T-helper 2 cell (primary cell): ENCODE data around the gene ERN2.

ENCODE experiments used
- DNase-seq, 5 experiments: peaks; one replicate each; pipeline versions ENCODE4 v3.0.0 to v3.0.0-alpha.2; 2012 to 2022

The ERN2 gene

DNA sequence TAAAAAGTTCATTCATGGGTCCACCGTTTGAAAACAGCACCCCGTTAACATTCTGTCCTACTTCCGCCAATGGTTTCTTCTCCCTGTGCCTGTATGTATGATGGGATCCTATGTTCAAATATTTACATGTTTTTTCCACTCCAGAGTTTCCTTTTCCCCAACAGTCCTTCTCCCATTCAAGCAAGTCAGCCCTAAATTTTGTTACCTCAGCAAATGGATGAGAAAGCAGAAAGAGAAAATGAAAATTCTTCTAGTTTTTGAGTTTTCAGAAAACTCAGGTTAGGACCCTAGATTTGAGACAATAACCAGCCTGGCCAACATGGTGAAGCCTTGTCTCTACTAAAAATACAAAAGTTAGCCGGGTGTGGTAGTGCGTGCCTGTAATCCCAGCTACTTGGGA, 3.5 kb upstream of the ERN2 start:
- no peak for DNase-seq

DNA sequence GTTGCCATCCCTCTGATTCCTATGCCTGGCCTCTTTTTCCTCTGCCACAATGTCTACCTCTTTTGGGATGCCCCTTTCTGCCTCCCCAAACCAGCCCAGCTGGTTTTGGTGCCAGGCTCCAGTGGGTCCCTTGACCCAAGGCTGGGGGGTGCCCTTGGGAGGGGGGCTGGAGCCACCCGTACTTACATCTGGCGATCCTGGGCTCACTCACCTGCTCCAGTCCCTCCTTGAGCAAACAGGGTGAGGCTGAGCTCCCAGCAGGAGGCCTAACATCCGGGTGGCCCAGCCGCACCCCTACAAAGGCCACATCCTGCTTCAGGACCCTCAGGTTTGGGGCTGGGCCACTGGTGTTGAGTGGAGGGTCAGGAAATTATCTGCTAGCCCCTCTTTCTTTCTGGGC, 1.2 kb downstream of the ERN2 start:
- no peak for DNase-seq

DNA sequence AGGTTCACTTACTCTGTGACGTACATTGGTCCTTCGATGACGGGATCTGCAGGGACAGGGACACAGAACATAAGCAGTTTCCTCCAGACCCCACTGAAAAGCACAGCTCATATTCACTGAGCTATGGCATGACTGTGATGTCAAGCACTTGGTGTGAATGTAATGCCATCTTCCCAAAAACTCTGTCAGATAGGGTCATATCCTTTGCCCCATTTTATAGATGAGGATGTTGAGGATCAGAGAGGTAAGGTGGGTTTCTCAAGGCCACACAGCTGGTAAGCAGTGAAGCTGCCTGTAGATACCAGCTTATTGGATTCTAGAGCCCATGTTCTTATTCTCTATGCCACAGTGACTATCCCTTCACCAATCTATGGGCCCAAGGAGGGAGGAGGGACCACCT, 2.5 kb downstream of the ERN2 start:
- no peak for DNase-seq

DNA sequence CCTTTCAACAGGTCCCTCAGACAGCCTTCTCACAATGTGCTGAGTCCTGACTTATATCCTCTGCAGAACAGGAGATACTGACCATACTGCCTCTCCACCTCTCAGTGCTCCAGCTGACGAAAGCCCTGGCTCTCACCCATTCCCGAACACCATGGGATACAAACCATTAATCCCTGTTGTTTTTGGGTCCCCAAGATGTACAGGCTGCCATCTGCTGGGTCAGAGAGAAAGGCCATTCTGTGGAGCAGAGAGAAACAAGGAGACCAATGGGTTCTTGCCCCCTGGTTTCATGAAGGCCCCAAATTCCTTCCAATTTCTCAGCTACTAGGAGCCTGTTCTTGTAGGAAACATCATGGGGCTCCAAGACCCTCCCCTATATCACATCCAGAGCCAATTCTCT, 3.0 kb downstream of the ERN2 start:
- DNase-seq = no peak

DNA sequence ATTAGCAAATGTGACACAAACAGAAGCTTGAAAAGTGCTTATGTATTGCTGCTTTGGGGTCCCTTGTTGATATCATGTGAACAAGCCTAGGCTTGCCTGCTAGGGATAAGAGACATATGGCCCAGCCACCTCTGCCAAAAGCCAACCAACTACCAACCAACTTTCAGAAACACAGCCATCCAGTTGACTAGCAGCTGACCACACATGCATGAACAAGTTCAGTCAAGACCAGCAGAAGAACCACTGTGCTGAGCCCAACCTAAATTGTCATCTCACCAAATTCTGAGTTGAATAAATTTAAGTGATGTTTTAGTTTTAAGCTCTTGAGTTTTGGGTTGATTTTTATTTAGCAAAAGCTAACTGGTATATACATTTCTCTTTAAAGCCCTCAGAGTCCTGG, 3.5 kb downstream of the ERN2 start:
- no peak for DNase-seq

DNA sequence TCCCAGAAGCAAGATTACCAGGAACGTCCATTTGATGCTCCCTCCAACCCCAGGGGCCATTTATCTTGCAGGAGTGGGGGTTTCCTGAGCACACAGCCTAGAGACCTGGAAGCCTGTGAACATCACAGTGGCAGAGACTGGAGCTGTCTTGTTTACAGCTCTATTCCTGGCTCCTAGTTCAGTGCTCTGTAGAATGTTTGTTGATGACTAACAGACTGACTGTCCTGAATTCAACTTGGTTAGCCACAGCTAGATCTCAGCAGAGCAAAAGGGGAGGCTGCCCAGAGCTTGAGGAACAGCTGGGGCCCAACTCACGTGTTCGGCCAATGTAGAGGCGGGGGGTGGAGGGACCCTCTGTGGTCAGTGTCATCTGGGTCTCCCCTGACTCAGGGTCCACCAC, 6.6 kb downstream of the ERN2 start:
- no peak for DNase-seq

DNA sequence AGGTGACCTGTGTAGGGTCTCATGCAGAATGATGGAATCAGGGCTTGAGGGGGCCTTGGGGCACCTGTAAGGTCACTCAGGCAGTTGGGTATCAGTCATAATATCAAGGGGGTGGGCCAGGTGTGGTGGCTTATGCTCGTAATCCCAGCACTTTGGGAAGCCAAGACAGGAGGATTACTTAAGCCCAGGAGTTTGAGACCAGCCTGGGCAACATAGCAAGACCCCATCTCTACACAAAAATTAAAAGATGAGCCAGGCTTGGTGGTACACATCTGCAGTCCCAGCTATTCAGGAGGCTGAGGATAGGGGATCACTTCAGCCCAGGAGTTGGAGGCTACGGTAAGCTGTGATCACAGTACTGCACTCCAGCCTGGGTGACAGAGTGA, 7.5 kb downstream of the ERN2 start:
- no peak for DNase-seq

DNA sequence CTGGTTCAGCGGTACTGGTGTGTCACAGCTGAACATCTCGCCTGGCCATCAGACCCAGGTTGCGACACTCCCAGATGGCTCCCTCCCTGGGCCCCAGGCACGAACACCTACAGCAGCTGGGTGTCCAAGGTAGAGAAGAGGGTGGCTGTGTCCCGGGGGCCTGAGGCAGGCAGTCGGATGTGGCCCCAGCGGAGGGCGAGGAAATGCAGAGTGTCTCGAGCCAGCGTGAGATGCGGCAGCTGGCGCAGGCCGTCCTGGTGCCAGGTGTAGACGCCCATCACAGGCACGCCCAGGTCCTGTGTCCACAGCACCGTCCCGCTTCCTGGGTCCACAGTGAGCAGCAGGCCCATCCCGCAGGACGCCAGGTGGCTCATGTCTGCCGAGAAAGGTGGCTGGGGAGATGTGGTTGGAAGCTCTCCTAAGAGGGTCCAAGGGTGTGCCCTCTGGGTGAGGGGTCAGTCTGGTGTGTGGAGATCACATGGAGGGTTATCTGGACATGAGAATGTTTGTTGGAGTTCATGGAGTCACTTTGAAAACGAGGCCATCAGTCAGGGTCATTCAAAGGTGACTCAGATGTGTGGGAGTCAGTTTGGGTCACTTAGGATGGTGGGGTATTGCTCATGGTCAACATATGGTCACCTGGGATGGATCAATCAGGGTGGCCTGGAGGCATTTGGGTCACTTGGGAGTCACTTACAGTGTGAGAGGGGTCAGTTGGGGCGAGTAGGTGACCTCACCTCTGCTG, 8.1 kb downstream of the ERN2 start:
- DNase-seq = no peak

DNA sequence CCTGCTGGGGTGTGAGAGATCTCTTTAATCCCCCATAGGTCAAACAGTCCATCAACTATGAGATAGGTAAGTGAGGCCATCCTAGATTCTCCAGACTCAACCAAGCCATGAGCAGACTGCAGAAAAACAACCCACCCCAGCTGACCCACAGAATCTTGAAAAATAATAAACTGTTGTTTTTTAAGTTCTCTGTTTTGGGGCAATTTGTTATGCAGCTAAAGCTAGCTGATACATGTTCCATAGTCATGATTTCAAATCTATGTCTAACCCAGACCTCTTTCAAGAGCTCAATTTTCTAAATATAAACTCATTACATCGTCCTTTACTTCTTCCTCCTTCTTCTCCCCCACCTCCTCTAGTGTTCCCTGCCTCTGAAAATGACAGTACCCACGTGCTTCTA, 10.1 kb downstream of the ERN2 start:
- DNase-seq = no peak

DNA sequence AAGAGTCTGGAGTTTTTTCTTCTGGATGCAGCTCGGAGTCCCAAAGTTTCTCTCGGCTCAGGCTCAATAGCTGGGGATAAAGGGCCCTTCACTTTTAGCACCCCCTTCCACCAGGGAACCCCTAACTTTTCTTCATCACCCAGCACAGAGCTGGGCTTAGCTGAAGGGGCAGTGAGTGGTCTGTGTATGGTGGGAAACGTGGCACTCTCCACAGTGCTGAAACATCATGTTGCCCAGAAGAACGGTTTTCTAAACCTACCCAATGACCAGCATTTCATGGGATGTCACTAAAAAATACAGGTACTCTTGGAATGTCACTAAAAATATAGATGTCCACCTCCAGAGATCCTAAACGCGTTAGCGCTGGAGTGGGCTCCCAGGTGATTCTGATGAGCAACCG, 12.0 kb downstream of the ERN2 start:
- DNase-seq = no peak

DNA sequence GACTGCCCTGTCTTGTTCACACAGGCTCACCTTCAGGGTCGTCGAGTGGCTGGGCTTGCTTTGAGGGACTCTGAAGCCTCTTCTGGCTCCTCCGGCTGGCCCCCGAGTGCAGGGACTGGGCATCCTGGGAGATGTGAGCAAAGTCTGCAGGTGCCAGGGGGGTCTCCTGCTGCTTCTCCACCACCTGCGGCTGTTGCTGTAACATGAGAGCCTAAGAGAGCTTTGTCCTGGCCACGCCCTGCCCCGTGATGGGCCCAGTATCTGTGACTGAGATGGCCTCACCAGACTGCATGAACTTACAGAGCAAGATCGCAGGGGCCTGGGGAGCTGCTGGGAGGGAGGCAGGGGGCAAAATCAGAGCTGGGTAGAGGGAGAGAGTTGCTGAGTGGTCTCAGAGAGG, 12.5 kb downstream of the ERN2 start:
- DNase-seq = no peak

DNA sequence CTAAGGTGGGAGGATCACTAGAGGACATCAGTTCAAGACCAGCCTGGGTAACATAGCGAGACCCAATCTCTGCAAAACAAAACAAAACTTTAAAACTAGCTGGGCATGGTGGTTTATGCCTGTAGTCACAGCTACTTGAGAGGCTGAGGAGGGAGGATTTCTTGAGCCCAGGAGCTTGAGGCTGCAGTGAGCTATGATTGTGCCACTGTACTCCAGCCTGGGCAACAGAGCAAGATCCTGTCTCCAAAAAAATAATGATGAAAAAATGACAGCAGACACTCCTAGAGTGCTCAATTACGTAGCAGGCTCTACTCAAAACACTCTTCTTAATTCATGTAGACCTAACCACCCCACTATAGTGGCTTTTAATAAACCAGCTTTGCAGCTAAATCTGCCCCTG, 12.9 kb downstream of the ERN2 start:
- no peak for DNase-seq

DNA sequence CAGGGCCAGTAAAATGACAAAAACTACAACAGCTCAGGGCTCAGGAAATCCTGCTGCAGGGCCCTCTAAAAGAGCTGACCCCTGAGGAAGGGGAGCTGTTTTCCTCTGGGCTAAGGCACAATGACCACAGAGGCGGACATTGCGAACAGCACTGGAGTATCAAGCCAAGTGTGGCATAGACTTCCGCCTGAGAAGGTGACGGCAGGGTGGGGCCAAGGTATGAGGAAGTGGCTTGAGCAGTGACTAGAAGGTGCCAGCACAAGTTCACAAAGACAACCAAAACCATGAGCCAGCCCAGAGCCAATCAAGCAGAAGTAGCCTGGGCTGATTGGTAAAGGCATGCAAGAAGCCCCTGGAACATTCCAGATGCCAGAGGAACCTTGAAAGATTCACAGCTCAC, 13.9 kb downstream of the ERN2 start:
- peak in 1 of 5 experiments; percentile 47 for DNase-seq

DNA sequence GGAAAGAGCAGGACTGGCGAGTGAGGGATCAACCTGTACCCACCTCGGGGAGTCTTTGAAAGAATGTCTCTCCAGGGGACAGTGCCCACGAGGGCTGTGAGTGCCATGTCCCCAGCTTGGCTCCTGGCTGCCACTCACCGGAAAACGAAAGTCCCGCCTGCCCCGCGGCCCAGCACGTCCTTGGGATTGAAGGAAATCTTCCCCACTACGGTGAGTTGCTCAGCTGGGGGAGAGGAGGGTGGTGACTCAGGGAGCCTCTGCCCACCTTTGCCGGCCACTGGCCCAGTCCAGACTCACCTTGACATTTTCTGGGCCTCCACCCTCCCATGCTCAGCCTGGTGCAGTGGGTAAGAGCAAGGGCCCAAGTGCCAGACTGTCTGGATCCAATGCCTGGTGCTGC, 17.3 kb downstream of the ERN2 start:
- no peak for DNase-seq

DNA sequence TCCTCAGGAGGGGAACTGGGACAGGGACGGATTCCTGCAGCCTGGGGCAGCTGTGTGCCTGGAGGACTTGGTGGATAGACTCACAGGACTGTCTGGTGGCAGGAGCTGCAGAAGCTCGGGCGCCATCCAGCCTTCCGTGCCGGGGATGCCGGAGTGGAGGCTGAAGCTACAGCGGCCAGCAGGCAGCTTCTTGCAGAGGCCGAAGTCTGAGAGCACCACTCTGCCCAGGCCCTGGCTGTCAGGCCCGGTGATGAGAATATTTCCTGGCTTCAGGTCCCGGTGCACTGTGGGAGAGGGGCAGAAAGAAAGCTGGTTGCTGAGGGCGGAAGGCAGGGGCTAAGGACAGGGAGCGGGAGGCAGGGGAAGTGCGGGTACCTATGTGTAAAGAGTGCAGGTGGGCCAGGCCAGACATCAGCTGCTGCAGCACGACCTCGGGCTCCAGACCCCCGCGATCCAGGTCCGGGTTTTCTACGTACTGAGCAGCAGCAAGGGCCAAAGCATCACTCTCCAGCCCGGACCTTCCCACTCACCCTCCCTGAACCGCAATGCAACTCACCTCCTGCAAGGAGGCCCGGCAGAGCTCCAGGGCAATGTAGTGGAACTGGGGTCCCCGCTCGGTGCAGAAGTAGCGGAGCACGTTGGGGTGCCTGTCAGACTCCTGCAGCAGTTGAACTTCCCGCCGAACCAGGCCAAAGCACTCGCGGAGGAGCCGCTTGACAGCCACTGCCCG, 18.2 kb downstream of the ERN2 start:
- no peak for DNase-seq

DNA sequence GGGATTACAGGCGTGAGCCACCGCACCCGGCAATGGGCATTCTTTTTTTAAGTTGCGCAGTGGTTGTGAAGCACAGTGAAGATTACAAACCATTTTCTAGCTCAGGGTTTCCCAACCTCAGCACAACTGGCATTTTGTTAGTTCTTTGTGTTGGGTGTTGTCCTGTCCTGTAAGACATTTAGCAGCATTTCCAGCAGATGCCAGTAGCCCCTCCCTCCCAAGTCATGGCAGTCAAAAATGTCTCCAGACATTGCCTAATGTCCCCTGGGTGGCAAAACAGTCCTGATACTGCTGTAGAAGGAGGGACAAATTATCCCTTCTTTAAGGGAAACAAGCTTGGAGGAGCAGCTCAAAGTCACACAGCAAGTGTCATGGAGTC, 18.8 kb downstream of the ERN2 start:
- no peak for DNase-seq

DNA sequence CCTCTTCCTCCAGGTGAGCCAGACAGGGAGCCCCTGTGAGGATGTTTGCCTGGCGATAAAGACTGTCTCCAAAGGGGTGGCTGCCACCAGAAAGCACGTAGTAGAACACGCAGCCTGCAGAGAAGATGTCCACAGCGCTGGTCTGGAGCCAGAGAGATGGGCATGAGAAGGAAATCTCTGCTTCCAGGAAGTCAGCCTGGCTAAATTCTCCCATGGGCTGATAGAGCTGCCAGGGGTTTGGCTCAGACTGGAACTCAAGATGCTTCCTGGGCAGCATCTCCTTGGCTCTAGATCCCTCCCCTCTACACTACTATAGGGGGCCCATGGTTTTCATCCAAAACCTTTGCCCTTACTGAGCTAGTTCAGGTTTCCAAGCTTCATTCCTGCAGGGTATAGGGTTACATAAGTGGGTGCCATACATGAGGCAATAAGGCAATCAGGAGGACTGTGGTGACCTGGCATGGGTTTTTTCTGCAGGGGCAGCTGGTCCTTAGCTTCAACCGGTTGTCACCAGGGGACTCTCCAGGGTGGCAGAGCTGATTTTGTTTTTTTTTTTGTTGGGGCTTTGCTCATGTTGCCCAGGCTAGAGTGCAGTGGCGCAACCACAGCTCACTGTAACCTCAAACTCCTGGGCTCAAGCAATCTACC, 20.7 kb downstream of the ERN2 start:
- DNase-seq = no peak

DNA sequence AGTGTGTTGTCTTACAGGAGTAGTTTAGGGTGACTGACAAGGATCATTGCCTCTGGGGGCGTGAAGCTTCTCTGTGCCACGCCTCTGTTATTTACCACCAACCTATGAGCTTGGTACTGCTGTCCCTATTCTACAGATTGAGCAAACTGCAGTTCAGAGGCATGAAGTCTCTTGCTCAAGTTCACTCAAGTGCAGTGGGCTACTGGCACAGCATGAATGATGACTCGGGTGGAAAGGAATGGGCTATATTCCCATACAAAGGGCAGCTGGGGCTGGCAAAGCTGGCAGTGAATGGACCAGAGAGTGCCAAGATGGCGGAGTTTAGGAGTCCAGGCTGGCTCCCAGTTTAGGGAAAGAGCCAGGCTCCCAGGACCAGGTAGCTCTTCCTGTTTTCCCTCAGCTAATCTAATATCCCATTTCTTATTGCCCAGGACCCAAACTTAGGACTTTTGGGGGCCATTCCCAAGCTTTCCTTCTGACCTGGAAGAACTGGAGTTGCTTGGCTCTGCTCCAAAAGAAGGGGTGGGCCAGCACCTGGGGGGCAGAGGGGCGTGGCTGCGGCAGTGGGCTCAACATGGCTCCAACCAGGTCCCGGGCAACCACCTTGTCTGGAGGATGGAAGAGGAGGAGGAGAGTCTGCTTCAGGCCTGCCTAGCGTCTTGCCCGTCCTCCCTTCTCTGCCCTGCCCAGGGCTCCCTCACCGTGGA, 21.4 kb downstream of the ERN2 start:
- no peak for DNase-seq

DNA sequence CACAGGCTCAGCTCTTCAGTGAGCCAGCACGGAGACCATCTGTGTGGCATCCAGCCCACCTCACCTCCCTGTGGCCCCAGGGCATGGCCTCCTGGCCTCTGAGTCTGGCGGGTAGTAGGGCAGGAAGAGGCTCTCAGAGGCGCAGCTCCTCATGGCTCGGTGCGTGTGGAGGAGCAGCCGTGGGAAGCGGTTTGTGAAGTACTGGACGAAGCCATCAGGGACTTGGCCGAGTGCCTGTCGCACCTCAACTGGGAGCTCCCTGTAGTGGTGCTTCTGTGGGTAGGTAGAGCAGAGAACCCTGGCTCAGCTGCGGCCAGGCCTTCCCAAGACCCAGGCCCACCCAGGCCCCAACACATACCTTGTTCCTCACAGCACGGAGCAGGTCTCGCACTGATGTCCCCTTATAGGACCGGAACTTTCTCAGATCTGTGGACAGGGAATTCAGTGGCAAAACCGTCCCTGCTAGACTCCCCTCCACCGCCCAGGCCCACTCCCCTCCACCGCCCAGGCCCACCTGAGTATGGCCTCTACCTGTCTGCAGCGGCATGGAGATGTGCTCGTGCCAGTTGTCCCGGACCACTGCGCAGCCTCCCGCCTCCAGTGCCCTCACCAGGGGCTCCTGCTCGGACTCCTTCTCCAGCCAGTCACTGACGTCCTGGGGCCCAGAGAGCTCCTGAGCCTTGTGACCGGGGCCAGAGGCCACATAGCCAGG, 22.1 kb downstream of the ERN2 start:
- DNase-seq = no peak

DNA sequence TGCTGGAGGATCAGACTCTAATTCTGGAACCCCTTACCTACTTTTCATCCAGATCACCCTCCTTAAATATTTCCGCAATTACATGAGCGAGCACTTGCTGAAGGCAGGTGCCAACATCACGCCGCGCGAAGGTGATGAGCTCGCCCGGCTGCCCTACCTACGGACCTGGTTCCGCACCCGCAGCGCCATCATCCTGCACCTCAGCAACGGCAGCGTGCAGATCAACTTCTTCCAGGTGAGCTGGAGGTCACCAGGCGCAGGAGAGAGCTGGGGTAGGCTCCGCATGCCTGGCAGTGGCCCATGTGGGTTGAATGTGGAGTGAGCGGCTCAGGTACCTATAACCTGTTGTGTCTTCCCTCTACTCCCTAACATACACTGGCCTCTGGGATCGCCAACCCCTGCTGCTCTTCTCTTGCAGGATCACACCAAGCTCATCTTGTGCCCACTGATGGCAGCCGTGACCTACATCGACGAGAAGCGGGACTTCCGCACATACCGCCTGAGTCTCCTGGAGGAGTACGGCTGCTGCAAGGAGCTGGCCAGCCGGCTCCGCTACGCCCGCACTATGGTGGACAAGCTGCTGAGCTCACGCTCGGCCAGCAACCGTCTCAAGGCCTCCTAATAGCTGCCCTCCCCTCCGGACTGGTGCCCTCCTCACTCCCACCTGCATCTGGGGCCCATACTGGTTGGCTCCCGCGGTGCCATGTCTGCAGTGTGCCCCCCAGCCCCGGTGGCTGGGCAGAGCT, 23.4 kb downstream of the ERN2 start:
- DNase-seq = no peak

DNA sequence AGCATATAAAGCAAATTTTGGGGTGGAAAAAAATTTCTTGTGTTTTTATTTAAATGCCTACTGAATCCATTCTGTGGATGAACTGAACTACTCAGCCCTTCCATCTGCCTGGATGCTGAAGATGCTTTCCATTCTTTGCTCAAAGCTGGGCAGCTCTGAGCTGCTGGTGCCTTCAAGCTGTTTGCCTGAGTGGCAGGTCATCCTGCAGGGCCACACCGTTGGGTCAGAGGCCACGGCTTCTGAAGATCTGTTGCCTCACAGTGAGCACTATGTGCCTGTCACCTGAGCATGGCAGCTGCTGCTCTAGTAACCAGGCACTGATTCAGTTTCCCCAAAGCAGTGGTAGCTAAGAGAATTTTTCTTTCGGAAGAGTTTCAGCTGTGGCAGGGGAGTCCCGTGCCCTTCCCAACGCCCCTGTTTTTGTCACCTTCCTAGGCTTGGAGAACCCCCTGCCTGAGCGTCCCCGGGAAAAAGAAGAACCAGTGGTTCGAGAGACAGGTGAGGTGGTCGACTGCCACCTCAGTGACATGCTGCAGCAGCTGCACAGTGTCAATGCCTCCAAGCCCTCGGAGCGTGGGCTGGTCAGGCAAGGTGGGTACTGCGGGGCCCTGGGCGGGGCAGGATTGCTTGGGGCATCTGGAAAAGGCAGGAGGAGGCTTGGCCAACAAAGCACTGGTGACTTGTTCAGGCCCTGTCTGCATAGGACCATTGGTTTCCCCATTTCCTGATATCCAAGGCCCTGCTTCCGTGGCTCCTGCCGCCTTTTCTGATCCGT, 25.8 kb downstream of the ERN2 start:
- DNase-seq = no peak
